ENCODE measurements around the gene VENTX. TPM values are rescaled to one million over a fixed set of nuclear protein-coding genes. Genes with fewer than 3 reads are reported as not detected.

Gene VENTX
- not detected in 2 replicates for total RNA-seq

GRCh38 chr10:133237588-133238465, at the start of gene VENTX:
Gene VENTX, plus strand, starts transcription at chr10:133237855. Its CDS starts 60 bp downstream, at chr10:133237915.

GRCh38 chr10:133230044-133230361, 7.7 kb upstream of the VENTX start, which contains the start of gene UTF1:
Gene UTF1, plus strand, starts transcription at chr10:133230217. Its CDS starts 72 bp downstream, at chr10:133230289.

GRCh38 chr10:133276435-133277201, 39.0 kb downstream of the VENTX start, which contains the start of gene ADAM8:
Gene ADAM8, minus strand, starts transcription at chr10:133276868. Its CDS starts 51 bp downstream, at chr10:133276817.

Other genes starting within 250 kb of the VENTX start
- not detected in 2 replicates for gene ADGRA1, start 149.9 kb upstream of the VENTX start, total RNA-seq
- gene KNDC1, start 77.6 kb upstream of the VENTX start, total RNA-seq: 0.13 TPM in 1 of 2 replicates, not detected in the other
- gene UTF1, start 7.6 kb upstream of the VENTX start, total RNA-seq: not detected in 2 replicates
- gene ADAM8, start 39.0 kb downstream of the VENTX start, total RNA-seq: 1.5 and 3.8 TPM in 2 replicates
- 37.1 and 39.6 TPM in 2 replicates for gene TUBGCP2, start 71.0 kb downstream of the VENTX start, total RNA-seq
- gene ZNF511, start 71.1 kb downstream of the VENTX start, total RNA-seq: 40.4 and 40.7 TPM in 2 replicates
- not detected in 2 replicates for gene CALY, start 99.0 kb downstream of the VENTX start, total RNA-seq
- gene PRAP1, start 109.5 kb downstream of the VENTX start, total RNA-seq: not detected in 2 replicates
- gene FUOM, start 120.2 kb downstream of the VENTX start, total RNA-seq: 15.0 and 25.6 TPM in 2 replicates
- gene ECHS1, start 135.5 kb downstream of the VENTX start, total RNA-seq: 138 and 146 TPM in 2 replicates
- gene PAOX, start 141.4 kb downstream of the VENTX start, total RNA-seq: 3.3 and 4.5 TPM in 2 replicates
- 33.1 and 38.0 TPM in 2 replicates for gene MTG1, start 156.3 kb downstream of the VENTX start, total RNA-seq
- gene SPRN, start 186.8 kb downstream of the VENTX start, total RNA-seq: 0.05 TPM in 1 of 2 replicates, not detected in the other
- gene SCART1, start 216.1 kb downstream of the VENTX start, total RNA-seq: under 0.01 and 0.25 TPM in 2 replicates